ENCODE data around the gene FMN1.

Gene FMN1

DNA sequence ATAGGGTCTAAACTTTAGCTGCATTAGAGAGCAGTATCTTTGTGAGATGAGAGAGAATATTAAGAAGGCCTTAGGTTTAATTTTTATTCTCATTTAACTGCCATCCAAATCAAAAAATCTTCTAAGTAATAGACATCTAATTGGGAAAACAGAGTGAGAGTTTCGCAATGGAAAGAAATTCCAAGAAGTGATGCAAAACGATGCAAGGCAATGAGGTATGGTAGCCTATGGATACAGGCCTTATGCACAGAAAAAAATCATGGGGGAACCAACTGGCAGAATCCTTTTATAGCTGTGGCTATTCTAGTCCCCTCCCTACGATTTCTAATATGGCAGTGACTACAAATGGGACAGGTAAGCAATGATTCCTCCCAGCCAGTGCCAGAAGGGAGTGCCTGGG is 250.8 kb downstream of the FMN1 start:
- TF ChIP-seq ZFX (IDR thresholded peaks at IDR 0.05): no peak
- TF ChIP-seq, protein P1, sequence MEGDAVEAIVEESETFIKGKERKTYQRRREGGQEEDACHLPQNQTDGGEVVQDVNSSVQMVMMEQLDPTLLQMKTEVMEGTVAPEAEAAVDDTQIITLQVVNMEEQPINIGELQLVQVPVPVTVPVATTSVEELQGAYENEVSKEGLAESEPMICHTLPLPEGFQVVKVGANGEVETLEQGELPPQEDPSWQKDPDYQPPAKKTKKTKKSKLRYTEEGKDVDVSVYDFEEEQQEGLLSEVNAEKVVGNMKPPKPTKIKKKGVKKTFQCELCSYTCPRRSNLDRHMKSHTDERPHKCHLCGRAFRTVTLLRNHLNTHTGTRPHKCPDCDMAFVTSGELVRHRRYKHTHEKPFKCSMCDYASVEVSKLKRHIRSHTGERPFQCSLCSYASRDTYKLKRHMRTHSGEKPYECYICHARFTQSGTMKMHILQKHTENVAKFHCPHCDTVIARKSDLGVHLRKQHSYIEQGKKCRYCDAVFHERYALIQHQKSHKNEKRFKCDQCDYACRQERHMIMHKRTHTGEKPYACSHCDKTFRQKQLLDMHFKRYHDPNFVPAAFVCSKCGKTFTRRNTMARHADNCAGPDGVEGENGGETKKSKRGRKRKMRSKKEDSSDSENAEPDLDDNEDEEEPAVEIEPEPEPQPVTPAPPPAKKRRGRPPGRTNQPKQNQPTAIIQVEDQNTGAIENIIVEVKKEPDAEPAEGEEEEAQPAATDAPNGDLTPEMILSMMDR (conservative IDR thresholded peaks at IDR 0.05): no peak
- no peak overlapping the region for H3K27ac ChIP-seq

DNA sequence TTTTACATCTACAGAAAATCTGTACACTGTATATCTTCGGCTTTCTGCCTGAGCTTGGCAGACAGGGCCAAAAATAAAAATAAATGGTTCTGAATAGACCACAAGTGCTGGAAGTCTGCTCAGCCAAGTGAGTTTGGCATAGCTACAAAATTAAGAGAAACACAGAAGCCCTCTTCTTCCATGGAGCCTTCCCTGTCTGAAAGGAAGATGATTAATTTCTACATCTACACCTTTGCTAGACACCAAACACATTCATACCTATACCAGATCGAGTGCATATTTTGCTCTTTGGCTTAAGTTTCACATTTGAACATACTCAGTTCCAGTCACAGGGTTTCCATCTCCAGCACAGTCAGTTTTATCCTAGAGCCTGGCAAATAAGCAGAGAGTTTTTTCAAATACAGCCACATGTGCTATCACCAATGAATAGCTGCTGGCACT is 252.1 kb downstream of the FMN1 start:
- H3K27ac ChIP-seq: no peak overlapping the region
- no peak for TF ChIP-seq ZFX (IDR thresholded peaks at IDR 0.05)
- TF ChIP-seq, protein P1 (conservative IDR thresholded peaks at IDR 0.05): no peak

DNA sequence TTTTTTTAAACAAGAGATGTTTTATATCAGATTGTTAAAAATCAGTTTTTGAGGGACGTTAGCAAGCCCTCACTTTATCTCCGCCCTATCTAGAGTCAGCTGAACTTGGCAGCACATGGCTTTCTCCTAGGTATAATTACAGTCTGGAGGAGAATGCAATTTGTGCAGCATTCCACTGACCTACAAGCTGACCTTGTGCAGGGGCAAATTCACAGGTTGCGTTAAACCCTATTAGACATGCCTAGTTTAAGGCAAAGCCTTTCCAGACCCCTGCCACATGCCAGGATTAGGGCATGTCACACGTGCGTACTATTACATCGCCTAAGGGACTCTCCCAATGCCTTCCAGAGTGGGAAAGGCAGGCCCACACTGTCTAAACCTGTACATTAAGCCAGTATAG is 252.7 kb downstream of the FMN1 start:
- TF ChIP-seq, protein P1 (conservative IDR thresholded peaks at IDR 0.05): no peak
- H3K27ac ChIP-seq: no peak overlapping the region

DNA sequence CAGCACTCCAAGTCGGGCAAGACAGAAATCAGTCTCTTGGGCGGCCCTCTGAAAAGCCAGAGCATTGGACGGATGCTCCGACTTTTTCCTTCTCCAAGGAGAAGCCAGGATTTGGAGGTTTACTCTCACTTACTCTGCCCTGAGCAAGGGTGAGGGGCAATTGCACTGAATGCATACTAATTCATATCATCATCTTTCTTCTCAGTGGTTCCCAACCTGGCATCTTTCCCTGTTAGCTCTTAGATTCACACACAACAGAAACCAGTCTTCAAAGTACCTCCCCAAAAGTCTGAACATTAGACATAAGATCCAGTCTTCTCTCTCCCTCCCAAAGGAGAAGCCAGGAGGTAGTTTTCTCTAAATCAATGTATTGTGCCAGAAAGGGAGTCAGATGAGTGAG is 257.5 kb downstream of the FMN1 start:
- H3K27ac ChIP-seq: no peak overlapping the region
- TF ChIP-seq ZFX (IDR thresholded peaks at IDR 0.05): no peak

DNA sequence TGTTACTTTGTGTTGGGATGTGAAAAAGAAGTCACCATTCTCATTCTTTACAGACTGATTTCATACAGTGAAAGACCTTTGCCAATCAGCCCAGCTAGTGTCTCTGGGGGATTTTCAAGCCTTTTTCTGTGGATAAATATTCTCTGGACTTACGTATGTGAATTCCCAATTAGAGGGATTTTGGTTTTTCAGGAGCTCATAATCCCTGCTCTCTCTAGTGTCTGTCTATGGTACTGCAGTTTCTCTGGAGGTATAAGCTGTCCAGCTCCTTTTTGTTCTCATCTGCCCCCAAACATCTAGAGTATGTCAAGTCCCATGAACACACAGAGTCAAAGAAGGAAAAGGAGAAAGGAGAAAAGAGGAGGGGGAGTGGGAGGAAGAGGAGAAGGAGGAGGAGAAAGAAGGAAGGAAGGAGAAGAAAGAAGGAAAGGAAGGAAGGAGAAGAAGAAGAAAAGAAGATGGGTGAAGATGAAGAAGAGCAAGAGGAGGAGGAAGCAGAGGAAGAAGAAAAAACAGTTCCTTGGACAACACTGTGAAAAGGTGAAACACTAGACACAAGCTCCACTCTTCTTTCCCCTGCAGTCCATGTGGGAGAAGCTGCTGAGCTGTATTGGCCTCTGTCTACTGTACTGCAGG is 258.1 kb downstream of the FMN1 start:
- TF ChIP-seq ZFX (IDR thresholded peaks at IDR 0.05): no peak
- TF ChIP-seq, protein P1 (conservative IDR thresholded peaks at IDR 0.05): peak; percentile 83
- H3K27ac ChIP-seq: no peak overlapping the region

DNA sequence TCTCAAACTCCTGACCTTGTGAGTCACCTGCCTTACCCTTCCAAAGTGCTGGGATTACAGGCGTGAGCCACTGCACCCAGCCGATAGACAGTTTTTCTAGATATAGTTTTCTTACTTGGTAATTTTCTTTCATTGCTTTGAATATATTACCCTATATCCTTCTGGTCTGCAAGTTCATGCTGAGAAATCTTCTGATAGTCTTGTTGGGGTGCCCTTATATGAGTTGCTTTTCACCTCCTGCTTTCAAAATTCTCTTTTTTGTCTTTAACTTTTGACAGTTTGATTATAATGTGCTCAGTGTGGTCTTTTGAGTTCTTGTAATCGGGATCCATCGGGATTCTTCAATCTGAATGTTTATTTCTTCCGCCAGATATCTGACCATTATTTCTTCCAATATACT is 259.4 kb downstream of the FMN1 start:
- no peak overlapping the region for H3K27ac ChIP-seq
- TF ChIP-seq, protein P1 (conservative IDR thresholded peaks at IDR 0.05): no peak
- TF ChIP-seq ZFX (IDR thresholded peaks at IDR 0.05): no peak

DNA sequence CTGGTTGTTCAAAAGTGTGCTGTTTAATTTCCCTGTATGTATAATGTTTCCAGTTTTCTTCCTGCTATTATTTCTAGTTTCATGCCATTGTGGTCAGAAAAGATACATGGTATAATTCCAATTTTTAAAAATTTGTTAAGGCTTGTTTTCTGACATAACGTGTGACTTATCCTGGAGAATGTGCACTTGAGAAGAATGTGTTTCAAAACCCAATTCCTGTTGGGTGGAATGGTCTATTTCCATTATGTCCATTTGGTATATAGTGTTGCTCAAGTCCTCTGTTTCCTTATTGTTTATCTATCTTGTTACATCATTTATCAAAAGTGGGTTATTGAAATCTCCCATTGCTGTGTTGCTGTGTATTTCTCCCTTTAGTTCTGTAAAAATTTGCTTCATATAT is 261.3 kb downstream of the FMN1 start:
- no peak for TF ChIP-seq ZFX (IDR thresholded peaks at IDR 0.05)
- TF ChIP-seq, protein P1 (conservative IDR thresholded peaks at IDR 0.05): no peak

DNA sequence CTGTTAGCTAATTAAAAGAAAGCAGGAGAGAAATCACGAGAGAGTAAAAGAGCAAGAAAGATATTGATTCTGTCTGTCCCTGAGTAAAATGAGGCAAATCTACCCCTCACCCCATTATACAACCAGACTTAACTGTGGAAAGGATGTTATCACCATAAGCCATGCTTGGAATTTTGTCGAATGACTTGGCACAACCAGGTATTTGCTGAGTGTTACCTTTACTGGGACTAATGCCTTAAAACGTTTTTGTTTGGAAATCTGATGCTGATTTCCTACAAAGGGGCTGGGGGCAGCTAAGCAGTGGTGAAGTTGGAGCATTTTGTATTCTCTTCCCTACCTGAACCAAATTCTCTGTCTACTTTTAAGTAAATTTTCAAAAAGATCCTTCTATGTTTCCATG is 265.6 kb downstream of the FMN1 start:
- H3K27ac ChIP-seq: no peak overlapping the region
- TF ChIP-seq, protein P1 (conservative IDR thresholded peaks at IDR 0.05): no peak
- TF ChIP-seq ZFX (IDR thresholded peaks at IDR 0.05): no peak

More for the DNA sequence above, 261.3 kb downstream of the FMN1 start:
- no peak overlapping the region for H3K27ac ChIP-seq

All from C4-2B (cell line).